Measurements from ENCODE around the gene ZCCHC8.
"Not testable (repeated sequence)": the region's sequence is repeated elsewhere in the genome, so short reads cannot be mapped to it uniquely, and the experiment has no call there.

ZCCHC8 gene

GRCh38 chr12:122471324-122472226 is 29.2 kb downstream of the ZCCHC8 start:
- DNase-seq (ENCODE audit: low read depth) = peak; percentile 38

DNA sequence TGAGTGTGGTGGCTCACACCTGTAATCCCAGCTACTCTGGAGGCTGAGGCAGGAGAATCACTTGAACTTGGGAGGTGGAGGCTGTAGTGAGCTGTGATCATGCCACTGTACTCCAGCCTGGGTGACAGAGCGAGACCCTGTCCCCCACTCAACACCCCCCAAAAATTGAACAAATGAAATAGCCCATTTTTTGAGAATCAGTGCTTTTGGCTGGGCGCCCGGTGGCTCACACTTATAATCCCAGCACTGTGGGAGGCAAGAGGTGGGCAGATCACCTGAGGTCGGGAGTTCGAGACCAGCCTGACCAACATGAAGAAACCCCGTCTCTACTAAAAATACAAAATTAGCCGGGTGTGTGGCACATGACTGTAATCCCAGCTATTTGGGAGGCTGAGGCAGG is 30.2 kb downstream of the ZCCHC8 start:
- not testable (repeated sequence) for DNase-seq (ENCODE audit: low read depth)

GRCh38 chr12:122469856-122470255 is 30.9 kb downstream of the ZCCHC8 start:
- DNase-seq (ENCODE audit: low read depth) = not testable (repeated sequence)

- no peak for DNase-seq (ENCODE audit: low read depth)
Measured at GRCh38 chr12:122467983-122468382, 32.7 kb downstream of the ZCCHC8 start.

DNA sequence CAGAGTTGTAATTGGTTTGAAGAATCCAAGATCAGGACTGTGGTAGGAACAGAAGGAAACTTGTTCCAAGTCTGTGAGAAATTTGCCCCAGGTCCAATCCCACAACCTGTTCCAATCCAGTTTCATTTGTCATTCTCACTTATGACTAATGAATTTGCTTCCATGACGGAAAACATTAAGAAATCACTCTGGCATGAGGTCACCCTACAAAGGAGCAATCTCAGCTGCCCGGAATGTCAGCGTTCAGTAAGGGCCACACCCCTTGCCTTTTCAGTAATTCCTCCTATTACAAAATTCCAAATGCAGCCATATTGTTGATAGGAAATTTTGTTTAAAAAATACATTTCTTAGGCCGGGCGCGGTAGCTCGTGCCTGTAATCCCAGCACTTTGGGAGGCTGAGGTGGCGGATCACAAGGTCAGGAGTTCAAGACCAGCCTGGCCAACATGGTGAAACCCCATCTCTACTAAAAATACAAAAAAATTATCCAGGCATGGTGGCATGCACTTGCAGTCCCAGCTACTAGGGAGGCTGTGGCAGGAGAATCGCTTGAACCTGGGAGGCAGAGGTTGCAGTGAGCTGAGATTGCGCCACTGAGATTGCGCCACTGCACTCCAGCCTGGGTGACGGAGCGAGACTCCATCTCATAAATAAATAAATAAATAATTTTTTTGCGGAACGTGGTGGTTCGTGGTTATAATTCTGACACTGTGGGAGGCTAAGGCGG is 36.3 kb downstream of the ZCCHC8 start:
- peak; percentile 93 for DNase-seq (ENCODE audit: low read depth)

- DNase-seq (ENCODE audit: low read depth) = no peak
Measured at GRCh38 chr12:122460641-122461040, 40.1 kb downstream of the ZCCHC8 start.

- DNase-seq (ENCODE audit: low read depth) = no peak
Measured at GRCh38 chr12:122460061-122460460, 40.7 kb downstream of the ZCCHC8 start.

- DNase-seq (ENCODE audit: low read depth) = no peak
Measured at GRCh38 chr12:122459211-122459610, 41.5 kb downstream of the ZCCHC8 start.

GRCh38 chr12:122458105-122459035 is 42.4 kb downstream of the ZCCHC8 start:
- DNase-seq (ENCODE audit: low read depth) = no peak

DNA sequence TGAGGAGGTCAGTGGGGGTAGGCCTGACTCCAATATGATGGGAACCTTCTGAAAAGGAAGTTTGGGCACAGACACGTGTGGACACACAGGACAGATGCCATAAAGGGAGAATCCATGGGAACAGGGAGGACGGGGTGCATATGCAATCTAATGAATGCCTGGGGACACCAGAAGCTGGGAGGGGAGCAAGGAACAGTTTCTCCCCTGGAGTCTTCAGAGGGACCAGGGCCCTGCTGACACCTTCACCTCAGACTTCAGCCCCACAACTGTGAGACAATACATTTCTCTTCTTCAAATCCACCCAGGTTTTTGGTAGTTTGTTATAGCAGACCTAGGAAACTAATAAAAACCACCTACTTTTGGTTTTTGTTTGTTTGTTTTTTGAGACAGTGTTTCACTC is 43.1 kb downstream of the ZCCHC8 start:
- DNase-seq (ENCODE audit: low read depth) = no peak

- no peak for DNase-seq (ENCODE audit: low read depth)
Measured at GRCh38 chr12:122454739-122455138, 46.0 kb downstream of the ZCCHC8 start.

GRCh38 chr12:122454250-122454721 is 46.4 kb downstream of the ZCCHC8 start:
- DNase-seq (ENCODE audit: low read depth) = no peak

DNA sequence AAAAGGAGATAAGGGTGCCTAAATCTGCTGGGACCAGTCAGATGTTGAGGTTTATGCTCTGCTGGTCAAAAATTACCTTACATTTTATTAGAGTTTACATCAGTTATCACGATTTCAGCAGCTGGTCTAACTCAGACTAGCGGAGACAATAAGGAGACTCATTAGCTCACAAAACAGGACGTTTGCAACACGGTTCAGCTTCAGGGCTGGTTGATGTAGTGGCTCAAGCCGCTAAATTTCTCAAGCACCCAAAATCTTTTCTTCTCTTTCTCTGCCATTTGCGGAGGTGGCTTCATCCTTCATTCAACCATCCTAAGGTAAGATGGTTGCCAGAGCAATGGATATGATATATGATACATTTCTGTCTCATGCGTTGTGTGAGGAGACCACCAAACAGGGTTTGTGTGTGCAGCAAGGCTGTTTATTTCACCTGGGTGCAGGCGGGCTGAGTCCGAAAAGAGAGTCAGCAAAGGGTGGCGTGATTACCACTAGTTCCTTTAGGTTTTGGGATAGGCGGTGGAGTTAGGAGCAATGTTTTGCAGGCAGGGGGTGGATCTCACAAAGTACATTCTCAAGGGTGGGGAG is 47.9 kb downstream of the ZCCHC8 start:
- DNase-seq (ENCODE audit: low read depth) = no peak

- DNase-seq (ENCODE audit: low read depth) = peak; percentile 31
Measured at GRCh38 chr12:122449317-122449716, 51.4 kb downstream of the ZCCHC8 start.

DNA sequence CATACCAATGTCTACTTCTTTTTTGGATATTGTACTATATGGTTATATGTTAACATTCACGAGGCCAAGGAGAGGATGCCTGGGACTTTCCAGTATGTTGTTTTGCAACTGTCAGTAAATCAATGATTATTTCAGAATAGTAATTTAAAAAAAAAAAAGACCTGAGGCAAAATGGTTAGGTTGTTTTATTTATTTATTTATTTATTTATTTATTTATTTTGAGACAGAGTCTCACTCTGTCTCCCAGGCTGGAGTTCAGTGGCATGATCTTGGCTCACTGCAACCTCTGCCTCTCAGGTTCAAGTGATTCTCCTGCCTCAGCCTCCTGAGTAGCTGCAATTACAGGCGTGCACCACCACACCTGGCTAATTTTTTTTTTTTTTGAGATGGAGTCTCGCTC is 52.9 kb downstream of the ZCCHC8 start:
- not testable (repeated sequence) for DNase-seq (ENCODE audit: low read depth)

DNA sequence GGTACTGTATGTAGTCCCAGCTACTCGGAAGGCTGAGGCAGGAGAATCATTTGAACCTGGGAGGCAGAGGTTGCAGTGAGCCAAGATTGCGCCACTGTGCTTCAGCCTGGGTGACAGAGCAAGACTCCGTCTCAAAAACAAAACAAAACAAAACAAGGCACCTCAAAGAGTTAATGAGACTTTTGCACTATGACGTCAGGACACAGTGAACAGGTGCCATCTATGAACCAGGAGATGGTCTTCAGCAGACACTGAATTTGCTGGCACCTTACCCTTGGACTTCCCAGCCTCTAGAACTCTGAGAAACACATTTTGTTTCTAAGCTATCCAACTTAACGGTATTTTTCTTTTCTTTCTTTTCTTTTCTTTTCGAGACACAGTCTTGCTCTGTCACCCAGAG is 54.3 kb downstream of the ZCCHC8 start:
- not testable (repeated sequence) for DNase-seq (ENCODE audit: low read depth)

- not testable (repeated sequence) for DNase-seq (ENCODE audit: low read depth)
Measured at GRCh38 chr12:122444071-122444470, 56.7 kb downstream of the ZCCHC8 start.

- not testable (repeated sequence) for DNase-seq (ENCODE audit: low read depth)
Measured at GRCh38 chr12:122438822-122439221, 61.9 kb downstream of the ZCCHC8 start.

GRCh38 chr12:122437656-122438121 is 63.0 kb downstream of the ZCCHC8 start:
- DNase-seq (ENCODE audit: low read depth) = peak; percentile 63

DNA sequence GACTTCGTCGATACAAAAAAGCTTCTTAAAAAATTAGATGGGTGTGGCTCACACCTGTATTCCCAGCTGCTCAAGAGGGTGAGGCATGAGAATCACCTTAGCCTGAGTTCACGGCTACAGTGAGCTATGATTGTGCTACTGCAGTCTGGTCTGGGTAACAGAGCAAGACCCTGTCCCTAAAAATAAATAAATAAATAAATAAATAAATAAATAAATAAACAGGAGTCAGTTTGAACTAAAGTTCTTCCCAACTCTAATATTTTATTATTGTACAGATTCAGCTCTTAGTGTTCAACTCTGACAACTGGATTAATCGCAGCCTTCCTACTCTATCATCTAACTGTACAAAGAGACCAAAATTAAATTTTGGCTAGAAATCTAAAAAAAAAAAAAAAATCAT is 65.5 kb downstream of the ZCCHC8 start:
- no peak for DNase-seq (ENCODE audit: low read depth)

DNA sequence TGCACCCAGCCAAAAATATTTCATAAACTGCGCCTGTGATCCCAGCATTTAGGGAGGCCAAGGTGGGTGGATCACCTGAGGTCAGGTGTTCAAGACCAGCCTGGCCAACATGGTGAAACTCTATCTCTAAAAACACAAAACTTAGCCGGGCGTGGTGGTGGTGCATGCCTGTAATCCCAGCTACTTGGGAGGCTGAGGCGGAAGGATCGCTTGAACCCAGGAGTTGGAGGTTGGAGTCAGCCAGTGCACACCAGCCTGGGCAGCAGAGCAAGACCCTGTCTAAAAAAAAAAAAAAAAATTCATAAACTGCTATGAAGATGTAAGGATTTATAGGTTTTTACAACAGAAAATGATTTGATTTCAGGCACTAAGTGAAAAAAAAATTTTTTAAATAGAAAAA is 71.7 kb downstream of the ZCCHC8 start:
- not testable (repeated sequence) for DNase-seq (ENCODE audit: low read depth)

Measured in GM04504 (cell line).